Fibroblast of mammary gland (primary cell): Measurements from ENCODE around the gene ITIH4.

Experiments used
- DNase-seq: peaks from one replicate; pipeline ENCODE4 v3.0.0-alpha.2; 2010; ENCODE audit warnings: low read depth
- H3K4me3 ChIP-seq: 2 replicates; pipeline ENCODE4 v1.5.1; 2011; ENCODE audit warnings: low read depth, mild to moderate bottlenecking, low read length, moderate library complexity; ENCODE audit not compliant: control insufficient read depth
- CTCF ChIP-seq: conservative IDR thresholded peaks from 2 replicates; pipeline ENCODE4 v1.5.1; 2011; ENCODE audit warnings: low read depth, low read length, inconsistent platforms; ENCODE audit not compliant: control insufficient read depth, insufficient read depth

ITIH4 gene

GRCh38 chr3:52841981-52842340 lies 11.5 kb upstream of the ITIH4 start:
- no peak for DNase-seq
- no peak for TF ChIP-seq CTCF
- no peak overlapping the region for H3K4me3 ChIP-seq

GRCh38 chr3:52841211-52841980 lies 10.9 kb upstream of the ITIH4 start:
- H3K4me3 ChIP-seq = no peak overlapping the region
- DNase-seq = no peak
- no peak for TF ChIP-seq CTCF

GRCh38 chr3:52839892-52840545 lies 9.5 kb upstream of the ITIH4 start:
- no peak for DNase-seq
- TF ChIP-seq CTCF = no peak
- H3K4me3 ChIP-seq = no peak overlapping the region

DNA sequence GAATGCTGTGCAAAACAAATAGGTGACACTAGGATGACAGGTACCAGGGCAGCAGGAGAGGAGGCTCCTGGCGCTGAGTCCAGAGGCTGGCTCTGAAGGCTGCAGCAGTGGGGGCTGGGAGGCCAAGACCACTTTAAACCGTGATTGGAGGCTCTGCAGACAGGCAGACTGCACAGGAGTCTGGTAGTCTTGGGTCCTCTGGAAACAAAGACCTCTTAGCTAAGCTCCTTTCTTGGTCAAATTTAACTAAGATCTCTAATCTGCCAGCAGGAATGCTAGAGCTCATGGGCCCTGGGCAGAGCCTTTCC lies 8.8 kb upstream of the ITIH4 start:
- TF ChIP-seq CTCF = no peak
- no peak overlapping the region for H3K4me3 ChIP-seq
- DNase-seq = no peak

DNA sequence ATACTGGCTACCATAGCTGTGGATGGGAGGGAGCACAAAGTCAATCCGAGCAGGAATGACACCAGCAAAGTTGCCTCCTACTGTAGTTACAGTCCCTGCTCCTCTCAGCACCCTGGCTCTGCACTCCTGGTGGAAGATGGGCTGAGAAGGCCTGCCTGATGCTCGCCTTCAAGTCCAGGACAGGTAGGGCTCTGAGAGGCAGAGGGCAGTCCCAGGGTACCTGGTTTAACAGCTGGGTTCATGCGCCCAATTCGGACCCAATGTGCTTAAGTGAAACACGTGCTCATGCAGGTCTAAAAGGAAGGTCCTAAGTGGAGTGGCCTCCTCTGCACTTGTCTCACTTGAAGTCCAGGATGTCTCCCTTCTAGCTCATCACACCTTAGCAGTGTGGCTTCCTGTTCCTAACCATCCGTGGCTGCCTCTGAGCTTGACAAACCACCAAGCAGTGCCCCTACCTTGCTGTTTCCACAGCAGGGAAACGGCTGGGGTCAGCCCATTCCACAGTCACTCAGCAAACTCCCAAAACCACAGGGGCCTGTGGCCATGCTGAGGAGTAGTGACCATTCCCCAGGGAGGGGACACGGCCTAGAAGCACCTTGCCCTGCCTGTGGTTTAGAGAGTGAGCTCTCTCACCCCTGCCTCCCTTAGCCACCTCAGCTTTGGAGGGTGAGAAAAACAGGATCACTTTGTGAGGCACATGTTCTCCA lies 8.2 kb upstream of the ITIH4 start:
- TF ChIP-seq CTCF = no peak
- DNase-seq = no peak
- no peak overlapping the region for H3K4me3 ChIP-seq

DNA sequence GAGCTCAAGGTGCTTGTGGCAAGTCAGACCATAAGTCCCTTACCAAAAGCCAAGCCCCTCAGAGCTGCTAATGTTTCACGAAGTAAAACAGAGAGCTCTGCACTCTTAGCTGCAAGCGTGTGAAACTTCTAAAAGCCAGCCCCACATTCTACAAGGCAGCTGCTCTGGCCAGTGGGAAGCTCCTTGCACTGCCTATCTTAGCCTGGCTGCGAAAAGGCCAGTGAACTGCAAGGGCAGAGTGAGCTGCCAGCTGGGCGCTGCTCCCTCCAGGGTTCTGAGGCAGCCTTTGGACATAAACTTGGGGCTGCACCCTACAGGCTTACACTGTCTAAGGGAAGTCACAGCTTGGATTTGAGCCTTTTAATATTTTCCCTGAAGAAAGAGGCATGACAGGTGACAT lies 6.5 kb upstream of the ITIH4 start:
- no peak for DNase-seq
- no peak for TF ChIP-seq CTCF
- no peak overlapping the region for H3K4me3 ChIP-seq

DNA sequence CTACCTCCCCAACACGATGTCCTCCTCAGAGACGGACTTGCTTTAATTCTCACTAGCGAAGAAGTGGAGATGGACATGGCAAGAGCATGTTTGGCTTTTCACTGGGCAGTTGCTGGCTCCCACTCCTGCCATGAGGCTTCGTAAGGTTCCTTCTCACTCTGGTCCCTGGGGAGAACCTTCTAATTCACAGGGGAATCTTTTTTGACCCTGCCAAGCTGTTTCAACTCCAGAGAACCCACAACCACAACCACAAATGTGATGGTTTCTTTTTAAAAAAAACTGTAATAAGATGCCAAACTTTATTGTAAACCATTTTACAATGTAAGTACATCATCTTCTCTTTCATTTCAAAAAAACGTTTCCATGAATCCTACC lies 6.0 kb upstream of the ITIH4 start:
- no peak overlapping the region for H3K4me3 ChIP-seq
- no peak for DNase-seq
- no peak for TF ChIP-seq CTCF
